Fibroblast of skin of right quadriceps (primary cell): ENCODE data around the gene ELAVL4.

Experiments
- DNase-seq: peaks from one replicate; pipeline ENCODE4 v3.0.0-alpha.2; 2013

Gene ELAVL4

DNA sequence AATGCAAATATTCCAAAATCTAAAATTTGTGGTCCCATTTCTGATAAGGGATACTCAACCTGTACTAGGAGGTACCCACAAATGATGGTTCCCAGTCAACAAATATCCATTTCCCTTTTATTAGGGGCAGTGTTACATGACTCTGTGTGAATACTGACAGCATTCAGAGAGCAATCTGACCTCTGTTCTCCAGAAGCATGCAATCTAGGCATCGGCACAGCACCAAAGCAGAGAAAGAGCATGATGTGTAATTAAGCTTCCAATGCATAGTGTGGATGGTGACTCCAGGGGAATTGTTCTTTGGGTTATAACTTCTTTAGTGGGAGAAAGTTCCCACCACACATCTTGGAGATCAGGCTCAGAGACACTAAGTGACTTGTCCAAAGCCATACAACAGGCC lies 71.6 kb downstream of the ELAVL4 start:
- no peak for DNase-seq

DNA sequence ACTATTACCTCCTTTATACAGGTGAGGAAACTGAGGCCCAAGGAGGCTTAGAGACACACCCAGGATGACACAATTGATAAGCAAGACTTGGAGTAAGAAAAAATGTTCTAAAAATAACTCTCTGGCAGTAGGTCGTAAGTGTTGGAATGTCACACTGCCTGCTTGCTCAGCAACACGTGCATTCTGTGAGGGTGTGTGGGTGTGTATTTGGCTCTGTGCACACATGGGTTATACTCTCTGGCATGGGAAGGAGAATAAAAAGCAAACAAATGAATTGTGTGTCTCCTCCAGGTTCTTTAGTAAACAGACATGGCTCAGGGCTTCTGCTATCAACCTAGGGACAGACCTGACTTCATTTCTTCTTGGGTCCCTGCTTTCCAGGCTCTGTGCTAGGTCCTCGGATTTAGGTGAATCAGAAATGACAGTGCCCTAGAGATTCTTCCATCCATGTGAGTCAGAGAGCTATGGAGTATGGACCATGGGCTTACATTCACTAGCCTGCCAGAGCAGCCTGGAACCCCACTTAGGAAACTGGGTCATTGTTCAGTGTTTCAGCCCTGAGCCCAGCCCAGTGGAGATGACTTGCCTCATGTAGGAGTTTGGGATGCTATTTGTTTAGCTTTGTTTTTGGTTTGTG lies 72.4 kb downstream of the ELAVL4 start:
- no peak for DNase-seq

DNA sequence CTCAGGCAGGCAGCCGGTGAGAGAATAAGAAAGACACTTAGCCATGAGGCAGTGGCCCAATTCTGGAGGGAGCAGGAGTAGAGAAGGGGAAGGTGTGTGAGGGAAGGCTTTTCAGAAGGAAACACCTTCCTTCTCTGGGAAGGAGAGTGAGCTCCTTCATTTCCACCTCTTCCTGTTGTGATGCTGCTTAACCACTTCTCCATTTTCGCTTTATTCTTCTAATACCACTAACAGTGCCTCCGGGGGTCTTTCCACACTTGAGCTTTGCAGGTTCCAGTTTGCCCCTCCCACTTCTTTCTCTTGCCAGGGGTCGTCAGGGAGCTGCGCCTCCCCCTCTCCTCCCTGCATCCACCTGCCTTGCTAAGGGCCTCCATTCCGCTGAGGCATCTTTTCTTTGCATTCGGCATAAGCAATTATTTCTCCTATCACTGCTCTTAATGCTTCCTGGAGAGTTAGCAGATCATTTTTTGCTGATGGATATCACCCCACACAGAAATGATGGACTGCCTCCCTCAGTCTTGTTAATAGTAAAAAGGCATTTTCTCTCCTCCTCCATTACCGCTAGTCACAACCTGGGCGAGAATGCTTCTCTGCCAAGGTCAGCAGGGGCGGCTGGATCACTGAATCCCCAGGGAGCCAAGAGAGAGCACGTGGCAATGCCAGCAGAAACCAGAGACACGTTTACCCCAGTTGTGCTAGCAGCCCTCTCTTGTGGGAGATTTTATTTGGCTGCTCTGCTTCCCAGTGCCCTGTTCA lies 74.8 kb downstream of the ELAVL4 start:
- no peak for DNase-seq

DNA sequence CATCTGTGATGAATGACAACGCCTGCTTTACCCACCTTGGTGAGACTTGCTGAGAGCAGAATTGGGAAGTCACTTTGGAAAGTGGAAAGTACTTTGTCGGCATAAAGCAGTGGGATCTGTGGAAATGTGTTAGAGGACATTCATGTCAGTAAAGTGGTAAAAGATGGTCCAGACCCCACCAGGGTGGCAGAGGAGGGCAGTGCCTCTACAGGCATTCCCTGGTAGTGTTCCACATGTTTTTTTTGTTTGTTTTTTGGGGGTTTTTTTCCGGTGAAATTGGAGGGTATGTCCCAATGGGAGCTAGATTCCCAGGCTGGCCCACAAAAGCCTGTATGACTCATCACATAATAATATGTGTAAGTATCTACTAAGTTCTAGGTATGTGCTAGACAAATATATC lies 80.6 kb downstream of the ELAVL4 start:
- no peak for DNase-seq

DNA sequence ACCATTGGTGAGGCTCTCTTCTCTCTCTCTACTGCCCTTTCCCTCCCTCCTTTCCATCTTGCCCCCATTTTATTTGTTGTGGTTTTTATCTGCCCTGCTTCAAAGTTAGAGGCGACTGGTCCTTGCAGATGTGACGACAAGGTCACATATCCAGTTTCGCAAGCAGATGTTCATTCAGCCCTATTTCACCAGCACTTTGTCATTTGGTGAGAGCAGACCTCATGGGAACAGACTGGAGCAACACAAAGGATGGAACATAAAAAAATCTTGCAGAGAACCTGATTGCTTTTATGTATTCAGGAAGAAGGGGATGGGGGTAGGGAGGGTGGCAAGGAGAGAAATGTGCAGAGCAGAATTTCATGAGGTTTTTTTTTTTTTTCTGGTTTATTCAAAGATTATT lies 84.3 kb downstream of the ELAVL4 start:
- no peak for DNase-seq

DNA sequence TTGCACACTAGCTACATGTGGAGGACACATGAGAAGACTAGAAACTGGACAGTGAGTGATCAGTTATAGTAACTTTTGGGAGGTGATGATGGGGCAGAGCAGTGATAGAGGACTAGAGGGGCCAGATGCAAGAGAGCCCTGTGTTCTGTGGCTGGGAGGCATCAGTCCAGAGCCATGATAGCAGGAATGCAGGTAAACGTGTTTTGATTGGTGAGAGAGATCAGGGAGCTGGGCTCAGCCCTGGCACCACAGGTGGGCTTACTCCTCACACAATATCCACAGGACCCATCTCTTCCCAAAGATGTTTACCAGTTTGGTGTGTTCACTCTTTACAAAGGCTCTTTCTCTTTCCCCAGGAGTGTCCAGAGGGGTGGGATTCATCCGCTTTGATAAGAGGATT lies 86.5 kb downstream of the ELAVL4 start:
- DNase-seq, result no peak

DNA sequence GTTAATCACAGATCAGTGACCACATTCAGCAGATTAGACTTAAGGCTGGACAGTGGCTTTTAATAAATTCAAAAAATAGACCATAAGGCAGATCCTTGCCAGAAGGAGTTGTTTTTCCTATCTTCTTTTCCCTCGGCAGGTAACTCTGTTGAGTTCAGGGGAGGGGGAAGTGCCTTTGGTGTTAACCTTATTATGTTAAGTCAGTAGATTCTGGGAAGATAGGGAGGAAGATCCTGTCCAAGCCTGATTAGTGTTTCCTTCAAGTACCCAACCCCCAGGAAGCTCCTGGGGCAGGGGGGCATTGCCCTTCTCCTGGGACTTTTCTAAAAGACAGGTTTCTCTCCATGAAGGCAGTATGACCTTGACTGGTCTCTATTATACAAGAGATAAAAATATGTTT lies 87.4 kb downstream of the ELAVL4 start:
- no peak for DNase-seq

DNA sequence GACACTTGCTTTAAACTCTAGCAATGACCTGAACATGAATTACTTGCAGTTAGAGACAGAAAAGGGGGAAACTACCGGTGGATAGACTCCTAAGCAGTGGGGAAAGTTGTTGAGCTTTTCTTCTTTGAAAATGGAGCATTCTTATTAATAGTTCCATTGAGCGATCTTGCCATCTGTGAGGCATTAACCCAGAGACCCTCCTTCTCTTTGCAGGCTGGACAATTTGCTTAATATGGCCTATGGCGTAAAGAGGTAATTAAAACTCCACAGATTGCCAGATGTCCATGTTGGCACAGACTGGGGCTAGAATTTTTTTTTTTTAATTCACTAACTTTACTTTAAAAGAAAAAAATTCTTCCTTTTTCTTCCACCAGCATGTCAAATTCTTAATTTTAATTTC lies 88.5 kb downstream of the ELAVL4 start:
- no peak for DNase-seq

DNA sequence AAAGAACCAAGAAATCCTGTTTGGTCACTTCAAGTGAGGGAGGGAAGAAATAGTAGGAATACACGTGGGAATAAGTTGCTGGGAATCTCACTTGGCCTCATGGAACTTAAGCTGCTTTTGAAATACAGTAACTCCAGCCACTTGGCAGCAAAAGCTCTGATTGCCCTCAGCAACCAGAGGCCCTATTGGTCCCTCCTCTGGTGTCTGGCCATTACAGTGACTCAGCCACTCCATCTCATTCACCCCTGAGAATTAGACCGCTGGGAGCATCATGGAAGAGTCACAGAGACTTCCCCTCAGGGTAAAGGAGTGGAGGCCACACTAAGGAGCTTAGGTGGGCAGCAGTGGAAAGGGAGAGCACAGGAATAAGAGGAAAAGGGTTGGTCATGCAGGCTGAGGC lies 99.6 kb downstream of the ELAVL4 start:
- no peak for DNase-seq

DNA sequence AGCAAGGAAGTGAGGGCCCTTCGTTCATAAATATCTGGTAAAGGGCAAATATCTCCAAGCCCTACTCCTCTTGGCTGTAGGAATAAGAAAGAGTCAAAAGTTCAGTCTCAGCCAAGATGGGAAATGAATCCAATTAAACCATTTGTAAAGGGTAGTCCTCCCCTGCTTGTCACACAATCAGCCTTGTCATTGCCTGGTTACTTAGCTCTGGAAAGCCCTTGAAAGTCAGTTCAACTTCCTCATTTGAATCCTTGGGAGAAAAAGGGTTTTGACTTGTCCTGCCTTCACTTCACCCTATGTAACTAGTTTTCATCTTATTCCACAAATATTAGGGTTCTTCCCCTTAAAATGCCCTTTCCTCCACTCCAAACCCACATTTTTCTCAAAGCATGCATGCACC lies 100.0 kb downstream of the ELAVL4 start:
- DNase-seq, result no peak

DNA sequence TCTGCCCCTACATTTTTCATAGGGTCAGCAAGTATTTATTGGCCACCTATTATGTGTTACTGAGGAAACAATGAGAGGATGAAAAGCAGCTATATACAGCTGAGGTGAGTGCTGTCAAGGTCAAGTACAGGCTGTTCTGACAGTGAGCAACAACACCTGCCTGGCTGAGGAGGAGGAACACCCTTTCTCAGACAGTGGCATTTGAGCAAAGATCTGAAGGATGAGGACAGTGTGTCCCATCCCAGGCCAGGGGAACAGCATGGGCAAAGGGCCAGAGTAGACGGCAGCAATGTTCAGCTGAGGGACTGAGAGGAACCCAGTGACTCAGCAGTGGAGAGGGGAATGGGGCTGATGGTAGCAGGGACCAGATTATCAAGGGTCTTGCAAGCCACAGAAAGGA lies 101.0 kb downstream of the ELAVL4 start:
- no peak for DNase-seq

DNA sequence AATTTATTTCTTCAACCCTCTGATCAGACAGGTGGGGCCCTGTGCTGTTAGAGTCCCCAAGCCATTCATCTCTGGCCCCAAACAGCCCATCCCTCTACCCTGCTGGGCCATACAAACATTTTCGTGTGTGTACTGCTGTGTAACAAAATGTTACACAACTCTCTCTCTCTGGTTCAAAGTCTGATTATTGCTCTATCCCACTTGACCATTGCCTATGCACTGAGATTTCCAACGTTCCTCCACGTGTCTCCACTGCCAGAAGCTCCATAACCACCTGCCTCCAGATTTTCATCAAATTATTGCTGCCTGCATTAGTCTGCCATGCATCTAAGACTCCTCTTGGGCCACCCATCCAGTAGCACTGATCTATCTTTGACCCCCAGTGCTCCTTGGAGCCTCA lies 104.8 kb downstream of the ELAVL4 start:
- DNase-seq, result no peak

DNA sequence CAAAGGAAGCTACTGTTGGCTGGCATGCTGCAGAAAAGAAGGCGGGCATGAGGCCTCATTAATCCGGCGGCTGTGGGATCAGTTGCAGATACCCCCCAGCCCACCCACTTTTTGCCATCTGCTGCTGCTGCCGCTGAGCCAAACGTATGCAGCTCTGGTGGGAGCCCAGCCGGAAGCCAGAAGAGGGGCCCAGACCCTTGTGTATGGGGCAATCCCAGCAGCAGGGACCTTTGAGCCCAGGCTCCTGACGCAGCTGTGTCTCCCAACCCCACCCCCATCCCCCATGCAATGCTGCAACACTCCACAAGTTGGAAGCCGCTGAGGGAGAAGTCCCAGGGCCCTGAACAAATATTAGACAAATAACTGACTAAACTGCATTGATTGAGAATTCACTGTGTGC lies 106.0 kb downstream of the ELAVL4 start:
- no peak for DNase-seq

DNA sequence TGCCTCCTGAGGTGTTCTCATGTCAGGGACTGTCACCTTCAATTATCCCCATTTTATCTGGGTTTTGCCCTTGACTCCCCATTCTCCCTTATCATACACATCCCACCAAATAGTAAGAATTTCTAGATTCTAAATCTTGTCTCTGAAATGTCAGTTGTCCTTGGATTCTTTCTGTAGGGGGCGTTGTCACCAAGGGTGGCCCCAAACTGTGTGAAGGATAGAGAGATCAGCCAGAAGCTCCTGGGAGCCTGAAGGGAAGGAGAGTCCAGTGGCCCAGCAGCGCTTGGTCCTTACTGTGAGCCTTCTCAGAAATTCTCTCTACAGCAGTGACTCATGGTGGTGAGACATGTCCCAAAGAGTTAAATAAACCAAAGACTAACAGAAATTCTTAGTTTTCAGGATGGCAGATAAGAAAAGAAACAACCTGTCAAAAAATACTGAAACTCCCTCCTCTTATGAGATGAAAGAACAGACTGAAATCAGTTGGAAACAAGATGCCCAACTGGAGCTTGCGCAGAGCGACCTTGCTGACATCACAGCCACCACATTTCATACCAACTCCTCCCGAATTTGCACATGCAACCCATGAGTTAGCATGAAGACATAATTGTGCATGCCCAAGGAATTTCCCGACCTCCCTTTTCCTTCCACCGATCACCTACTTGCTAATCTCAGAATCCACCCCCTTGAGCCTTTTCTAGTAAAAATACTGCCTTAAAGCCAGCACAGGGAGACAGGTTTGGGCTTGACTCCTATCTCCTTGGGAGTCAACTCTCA lies 109.8 kb downstream of the ELAVL4 start:
- DNase-seq, result no peak

DNA sequence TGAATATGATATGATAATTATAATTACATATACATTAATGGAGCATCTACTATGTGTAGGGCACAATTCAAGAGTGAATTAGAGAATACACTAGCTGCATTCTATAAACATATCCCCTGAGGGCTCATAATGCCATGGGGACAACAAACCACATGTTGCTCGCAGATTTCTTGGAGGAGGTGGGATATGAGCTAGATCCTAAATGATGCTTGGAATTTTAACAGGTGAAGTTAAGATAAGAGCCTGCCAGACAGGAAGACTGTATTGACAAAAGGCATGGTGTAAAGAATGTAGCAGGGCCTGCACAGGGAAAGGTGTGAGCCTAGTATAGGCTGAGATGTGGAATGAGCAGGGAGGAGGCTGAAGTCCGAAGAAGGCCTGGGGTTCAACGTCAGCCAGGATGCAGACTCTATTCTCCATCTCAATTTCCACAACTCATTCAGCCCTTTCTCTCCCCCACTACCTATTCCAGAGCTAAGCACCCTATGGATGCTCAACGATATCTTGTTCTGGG lies 120.2 kb downstream of the ELAVL4 start:
- DNase-seq, result no peak

DNA sequence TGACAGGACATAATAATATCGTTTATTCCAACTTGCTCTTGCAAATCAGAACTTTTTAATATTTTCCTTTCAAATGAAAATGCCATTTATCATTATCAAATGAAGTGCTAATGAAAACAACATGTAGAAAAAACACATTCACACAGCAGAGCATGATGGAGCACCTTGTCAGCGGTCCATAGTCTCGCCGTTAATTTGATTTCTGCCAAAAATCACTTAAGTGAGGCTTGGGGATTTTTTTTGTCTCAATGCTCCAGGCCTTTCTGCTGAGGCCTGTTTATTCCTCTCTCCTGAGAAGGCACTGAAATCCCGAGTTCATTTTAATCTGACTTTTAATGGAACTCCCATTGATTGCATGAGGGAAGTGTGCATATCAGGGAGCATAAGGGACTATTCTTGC lies 122.5 kb downstream of the ELAVL4 start:
- DNase-seq, result no peak

DNA sequence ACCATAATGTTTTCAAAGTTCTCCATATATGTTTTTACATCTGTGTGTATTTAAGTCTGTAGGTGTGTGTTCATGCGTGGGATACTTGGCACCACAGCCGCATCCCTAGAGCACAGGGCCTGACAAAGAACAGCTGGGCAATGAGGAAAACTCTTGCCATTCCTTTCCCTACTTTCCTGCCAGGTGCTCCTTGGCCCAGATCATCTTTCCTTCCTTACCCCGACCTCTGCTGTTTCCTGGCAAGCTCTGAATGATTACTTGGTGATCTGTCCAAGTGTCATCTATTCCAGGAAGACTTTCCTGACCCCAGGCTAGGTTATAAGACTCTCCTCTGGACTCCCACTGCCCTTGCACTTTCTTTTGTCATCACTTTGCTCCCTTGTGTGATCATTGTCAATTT lies 123.6 kb downstream of the ELAVL4 start:
- no peak for DNase-seq

DNA sequence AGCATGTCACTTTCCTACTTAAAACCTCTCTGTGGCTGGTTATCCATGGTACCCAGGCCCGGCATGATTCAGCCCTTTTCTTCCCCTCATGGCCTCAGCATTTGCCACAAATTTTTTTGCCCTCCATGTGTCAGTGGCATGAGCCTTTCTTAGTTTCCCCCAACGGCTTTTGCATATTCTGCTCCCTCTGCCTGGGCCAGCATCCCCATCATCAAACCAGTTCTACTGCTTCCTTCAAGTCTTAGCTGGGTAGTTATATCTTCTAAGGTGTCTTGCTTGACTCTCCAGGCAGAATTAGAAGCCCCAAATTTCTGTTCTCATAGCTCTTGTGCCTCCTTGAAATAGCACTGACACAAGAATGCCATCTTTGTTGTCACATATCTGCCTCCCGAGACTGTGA lies 127.9 kb downstream of the ELAVL4 start:
- no peak for DNase-seq

DNA sequence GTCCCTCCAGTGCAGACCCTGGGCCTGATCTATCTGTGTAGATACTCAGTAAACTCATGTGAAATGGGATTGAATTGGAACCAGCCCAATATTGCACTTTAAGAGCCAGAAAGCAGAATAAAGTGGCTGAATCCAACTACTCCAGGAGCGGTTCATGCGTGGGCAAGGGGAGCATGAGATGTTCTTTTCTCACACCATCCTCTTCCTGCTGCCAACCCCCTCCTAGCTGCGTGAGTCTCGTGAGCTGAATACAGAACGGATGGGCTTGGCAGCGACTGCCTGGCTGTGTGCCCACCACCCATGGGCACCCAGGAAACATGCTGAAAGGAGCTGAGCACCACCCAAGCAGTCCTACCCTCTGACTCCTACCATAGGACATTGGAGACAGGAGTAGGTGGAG lies 128.3 kb downstream of the ELAVL4 start:
- no peak for DNase-seq

DNA sequence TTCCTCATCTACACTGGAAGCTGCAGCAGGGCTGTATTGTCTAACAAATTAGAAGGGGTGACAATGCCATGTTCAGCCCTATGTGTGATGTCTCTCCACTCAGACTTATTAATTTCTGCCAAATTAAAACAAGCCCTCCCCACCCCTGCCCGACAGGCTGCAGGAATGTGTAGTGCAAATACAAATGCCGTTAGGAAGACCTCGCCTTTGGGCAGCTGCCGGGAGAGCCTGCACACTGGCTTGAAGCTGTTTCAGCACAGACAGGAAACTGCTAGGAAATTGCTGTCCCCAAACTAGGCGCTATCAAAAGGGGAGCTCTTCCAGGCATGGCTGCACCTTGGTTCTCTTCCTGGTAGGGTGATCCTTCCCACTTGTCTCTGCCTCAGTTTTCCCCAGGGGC lies 135.2 kb downstream of the ELAVL4 start:
- no peak for DNase-seq

DNA sequence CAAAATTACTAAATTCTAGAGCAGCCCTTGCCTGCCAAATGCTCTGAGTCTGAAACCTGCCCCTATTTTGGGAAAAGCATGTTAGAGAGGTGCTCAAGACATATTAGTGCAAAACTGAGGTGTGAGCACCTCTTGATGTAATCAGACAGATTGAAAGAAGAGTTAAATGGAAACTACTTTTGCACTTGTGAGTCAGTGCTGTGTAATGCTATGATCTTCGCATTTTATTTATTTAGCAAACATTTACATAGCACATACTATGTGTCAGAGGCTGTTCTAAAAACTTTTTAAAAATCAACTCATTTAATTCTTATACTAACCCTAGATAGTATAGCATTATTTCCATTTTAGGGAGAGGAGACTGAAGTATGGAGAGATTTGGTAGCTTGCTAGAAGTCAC lies 138.1 kb downstream of the ELAVL4 start:
- DNase-seq, result no peak

DNA sequence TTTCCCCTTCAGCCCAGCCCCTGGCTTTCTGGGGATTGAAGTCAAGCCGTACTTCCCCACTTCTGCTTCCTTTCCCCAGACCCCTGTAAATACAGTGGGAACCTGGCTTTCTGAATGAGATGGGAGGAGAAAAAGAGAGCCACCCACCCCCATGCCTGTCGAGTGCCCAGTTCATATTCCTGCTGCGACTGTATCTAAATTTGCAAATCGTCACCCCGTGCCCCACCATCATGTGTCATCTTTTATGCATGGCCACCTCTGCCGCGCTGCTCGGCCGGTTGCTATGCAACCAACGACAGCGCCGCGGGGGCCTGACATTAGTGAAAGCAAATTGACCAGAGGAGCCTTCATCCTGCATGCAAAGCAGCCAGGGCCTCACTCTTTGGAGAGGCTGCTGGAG lies 143.0 kb downstream of the ELAVL4 start:
- no peak for DNase-seq

DNA sequence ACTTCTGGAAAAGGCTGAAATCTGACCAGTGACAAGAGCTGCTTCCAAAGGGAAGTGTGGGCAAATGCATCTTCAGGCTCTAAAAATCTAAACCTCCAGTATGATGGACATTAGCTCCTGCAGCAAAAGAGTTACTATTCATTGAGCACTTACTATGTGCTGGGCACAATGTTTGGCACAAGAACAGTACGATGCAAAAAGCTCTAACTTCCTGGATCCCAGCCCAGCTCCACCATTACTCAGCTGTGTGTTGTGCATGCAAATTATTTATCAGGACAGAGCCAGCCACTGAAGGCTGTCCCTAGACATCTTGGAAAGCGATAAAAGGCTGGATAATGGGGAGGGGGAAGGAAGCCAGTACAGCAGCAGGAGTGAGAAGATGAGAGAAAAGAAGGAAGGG lies 143.5 kb downstream of the ELAVL4 start:
- DNase-seq, result no peak
